ENCODE data around the gene ANGPTL3.
"Not testable (repeated sequence)": the region's sequence is repeated elsewhere in the genome, so short reads cannot be mapped to it uniquely, and the experiment has no call there.

ANGPTL3 gene

GRCh38 chr1:62597281-62597680 lies at the start of gene ANGPTL3:
Gene ANGPTL3 (plus strand): TSS chr1:62597520. CDS start chr1:62597567, 47 bp downstream.
- DNase-seq = no peak

DNA sequence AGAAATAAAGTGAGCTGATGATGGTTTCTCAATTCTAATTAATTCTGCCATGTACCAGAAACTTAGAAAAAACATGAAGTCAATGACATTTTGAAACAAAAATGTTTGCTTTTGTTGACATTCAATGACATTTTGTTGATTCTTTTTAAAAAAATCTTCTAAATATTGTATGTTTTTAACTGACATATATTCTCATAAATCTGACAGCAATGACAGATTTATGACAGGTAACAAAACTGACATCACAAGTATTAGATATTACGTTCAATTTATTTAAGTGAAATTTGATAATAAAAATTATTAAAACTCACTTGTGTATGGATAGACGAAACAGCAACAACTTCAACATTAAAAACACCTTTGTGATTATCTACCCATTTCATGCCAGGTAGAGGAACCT lies 36.0 kb upstream of the ANGPTL3 start:
- DNase-seq = no peak

- DNase-seq = not testable (repeated sequence)
Observed at GRCh38 chr1:62567182-62567581, 30.1 kb upstream of the ANGPTL3 start.

GRCh38 chr1:62567926-62568325 lies 29.4 kb upstream of the ANGPTL3 start:
- DNase-seq = not testable (repeated sequence)

- not testable (repeated sequence) for DNase-seq
Observed at GRCh38 chr1:62571517-62571916, 25.8 kb upstream of the ANGPTL3 start.

GRCh38 chr1:62572476-62572875 lies 24.8 kb upstream of the ANGPTL3 start:
- no peak for DNase-seq

DNA sequence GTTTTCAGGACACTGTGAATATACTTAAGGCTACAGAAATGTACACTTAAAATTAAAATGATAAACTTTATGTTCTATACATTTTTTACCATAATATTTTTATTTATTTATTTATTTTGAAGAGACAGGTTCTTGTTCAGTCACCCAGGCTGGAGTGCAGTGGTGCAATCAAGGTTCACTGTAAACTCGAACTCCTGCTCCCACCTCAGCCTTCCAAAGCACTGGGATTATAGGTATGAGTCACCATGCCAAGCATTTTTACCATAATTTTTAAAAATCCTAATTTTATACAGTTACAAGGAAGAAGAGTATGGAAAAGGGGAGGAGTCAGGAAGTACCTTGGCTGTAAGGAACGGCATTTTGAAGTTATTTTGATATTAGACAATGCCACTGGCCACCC lies 23.6 kb upstream of the ANGPTL3 start:
- no peak for DNase-seq

DNA sequence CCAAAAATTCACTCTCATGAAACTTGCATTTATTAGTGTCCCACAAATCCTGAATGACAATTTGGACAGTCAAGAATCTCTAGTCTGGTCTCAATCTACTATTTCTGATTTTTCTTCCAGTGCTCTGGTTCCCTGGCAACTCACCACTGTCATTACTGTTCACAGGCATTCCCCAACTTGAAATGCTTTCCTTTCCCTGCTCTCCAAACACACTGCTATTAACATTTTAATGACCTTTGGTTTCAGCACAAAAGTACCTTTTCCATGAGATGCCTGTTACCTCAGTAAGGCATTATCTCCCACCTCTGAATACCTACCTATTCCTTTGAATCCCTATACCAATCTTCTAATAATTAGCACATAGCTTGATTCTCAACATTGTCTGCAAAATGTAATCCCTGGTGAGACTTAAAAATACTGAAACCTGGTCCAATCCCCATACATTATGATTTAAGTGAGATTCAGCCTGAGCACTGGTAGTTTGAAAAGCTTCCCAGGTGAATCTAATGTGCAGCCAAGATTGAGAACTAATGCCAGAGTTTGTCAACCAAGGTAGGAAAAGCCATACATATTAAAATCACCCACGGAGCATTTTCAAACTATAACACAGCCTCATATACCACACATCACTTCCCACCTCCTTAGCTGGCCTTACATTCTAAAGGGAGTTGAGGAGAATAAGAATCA lies 11.7 kb upstream of the ANGPTL3 start:
- DNase-seq = no peak

- no peak for DNase-seq
Observed at GRCh38 chr1:62588000-62588399, 9.3 kb upstream of the ANGPTL3 start.

GRCh38 chr1:62589321-62589720 lies 8.0 kb upstream of the ANGPTL3 start:
- DNase-seq = no peak

DNA sequence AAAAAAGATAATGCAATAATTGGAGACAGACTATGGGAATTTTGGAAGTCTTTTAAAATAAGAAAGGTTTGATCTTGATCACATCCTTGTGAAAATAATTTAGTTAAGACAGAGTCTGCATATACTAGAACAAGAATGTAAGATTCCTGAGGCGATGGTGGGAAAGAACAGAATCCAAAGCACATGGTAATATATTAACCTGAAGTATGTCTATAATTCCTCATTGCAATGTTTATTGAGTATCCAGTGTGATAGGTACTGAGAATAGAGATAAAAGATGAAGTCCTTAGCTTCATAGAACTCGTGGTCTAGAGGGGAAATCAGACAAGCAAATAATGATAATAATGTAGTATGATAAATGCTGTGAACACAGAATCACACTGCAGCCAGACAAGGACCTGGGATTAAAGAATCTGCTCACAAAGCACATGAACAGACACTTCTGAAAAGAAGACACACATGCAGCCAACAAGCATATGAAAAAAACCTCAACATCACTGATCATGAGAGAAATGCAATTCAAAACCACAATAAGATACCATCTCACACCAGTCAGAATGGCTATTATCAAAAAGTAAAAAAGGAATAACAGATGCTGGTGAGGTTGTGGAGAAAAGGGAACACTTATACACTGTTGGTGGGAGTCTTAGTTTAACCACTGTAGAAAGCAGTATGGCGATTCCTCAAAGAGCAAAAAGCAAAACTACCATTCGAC lies 6.9 kb upstream of the ANGPTL3 start:
- DNase-seq = no peak

DNA sequence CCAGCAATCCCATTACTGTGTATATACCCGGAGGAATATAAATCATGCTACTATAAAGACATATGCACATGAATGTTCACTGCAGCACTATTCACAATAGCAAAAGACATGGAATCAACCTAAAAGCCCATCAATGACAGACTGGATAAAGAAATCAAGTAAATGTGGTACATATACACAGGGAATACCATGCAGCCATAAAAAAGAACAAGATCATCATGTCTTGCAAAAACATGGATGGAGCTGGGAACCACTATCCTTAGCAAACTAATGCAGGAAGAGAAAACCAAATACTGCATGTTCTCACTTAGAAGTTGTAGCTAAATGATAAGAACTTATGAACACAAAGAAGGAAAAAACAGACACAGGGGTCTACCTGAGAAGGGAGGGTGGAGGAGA lies 6.4 kb upstream of the ANGPTL3 start:
- DNase-seq = no peak

- no peak for DNase-seq
Observed at GRCh38 chr1:62593825-62594394, 3.4 kb upstream of the ANGPTL3 start.

DNA sequence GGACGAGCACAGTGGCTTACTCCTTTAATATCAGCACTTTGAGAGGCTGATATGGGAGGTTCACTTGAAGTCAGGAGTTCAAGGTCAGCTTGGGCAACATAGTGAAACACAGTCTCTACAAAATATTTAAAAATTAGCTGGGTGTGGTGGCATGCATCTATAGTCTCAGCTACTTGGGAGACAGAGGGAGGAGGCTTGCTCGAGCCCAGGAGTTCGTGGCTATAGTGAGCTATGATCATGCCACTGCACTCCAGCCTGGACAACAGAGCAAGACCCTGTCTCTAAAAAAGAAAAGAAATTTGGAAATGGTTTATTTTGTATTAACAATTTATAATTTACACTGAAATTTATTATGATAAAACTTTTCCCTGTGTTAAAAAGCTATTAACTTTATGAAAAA lies 1.7 kb upstream of the ANGPTL3 start:
- no peak for DNase-seq

DNA sequence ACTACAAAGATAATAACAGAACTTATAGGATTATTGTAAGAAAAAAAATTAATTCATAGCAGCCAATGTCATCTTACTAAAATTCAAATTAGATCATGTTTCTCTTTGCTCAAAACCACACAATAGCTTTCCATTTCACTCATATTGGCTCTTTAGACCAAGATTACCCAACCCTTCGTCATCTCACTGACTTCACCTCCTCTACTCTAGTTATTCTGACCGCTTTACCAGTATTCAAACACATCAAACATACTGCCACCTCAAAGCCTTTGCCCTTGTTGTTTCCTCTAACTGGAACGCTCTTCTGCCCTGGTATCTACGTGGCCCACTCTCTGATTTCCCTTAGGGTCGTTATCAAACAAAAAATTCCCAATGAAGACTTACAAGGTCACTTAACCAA lies 1.7 kb downstream of the ANGPTL3 start:
- no peak for DNase-seq

GRCh38 chr1:62601457-62601856 lies 4.1 kb downstream of the ANGPTL3 start:
- DNase-seq = no peak

DNA sequence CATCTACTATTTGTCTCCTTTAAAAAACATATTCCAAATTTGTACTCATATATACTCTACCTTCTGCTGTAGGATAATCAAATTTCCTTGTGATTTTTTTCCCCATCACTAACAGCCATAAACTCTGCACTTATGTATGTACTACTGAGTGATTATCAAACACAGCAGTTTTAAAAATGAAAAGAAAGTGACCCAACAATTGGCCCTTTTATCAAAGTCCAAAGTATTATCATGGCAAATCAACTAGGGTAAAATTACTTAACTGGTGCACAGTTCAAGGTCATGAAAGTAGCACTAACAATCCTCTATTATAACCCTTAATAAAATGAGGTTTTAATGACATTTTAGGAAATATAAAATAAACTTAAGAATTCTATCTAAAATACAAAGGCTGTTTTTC lies 11.6 kb downstream of the ANGPTL3 start:
- no peak for DNase-seq

DNA sequence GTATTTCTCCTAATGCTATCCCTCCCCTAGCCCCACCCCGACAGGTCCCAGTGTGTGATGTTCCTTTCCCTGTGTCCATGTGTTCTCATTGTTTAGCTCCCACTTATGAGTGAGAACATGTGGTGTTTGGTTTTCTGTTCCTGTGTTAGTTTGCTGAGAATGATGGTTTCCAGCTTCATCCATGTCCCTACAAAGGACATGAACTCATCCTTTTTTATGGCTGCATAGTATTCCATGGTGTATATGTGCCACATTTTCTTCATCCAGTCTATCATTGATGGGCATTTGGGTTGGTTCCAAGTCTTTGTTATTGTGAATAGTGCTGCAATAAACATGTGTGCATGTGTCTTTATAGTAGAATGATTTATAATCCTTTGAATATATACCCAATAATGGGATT lies 13.3 kb downstream of the ANGPTL3 start:
- not testable (repeated sequence) for DNase-seq

- DNase-seq = no peak
Observed at GRCh38 chr1:62612770-62613169, 15.4 kb downstream of the ANGPTL3 start.

GRCh38 chr1:62613325-62613727 lies 16.0 kb downstream of the ANGPTL3 start:
- no peak for DNase-seq

- DNase-seq = no peak
Observed at GRCh38 chr1:62613890-62614289, 16.6 kb downstream of the ANGPTL3 start.

GRCh38 chr1:62621907-62622306 lies 24.6 kb downstream of the ANGPTL3 start:
- peak; percentile 11 for DNase-seq

DNA sequence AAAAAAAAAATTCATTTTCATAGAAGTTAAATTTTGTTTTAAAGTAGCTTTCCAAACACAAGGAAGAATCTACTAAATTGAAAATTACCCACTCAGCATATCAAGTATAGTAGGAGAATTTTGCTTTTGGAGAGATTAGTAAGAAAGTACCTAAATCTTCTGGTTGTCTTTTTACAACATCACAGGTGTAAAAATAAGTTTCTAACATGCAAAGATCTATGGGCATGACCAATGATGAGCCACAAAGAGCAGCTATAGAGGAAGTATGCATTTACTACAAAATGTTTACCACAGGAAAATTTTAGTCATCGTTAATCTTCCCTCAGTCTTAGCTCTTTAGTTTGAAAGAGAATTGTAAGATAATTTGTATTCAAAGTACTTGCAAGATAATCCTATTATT lies 28.1 kb downstream of the ANGPTL3 start:
- no peak for DNase-seq

- no peak for DNase-seq
Observed at GRCh38 chr1:62628506-62628905, 31.2 kb downstream of the ANGPTL3 start.

Data from T1000 (cell line).